Head of caudate nucleus (tissue), 42 donors: ENCODE results near the gene VPS25.
"Not testable (repeated sequence)": the region's sequence is repeated elsewhere in the genome, so short reads cannot be mapped to it uniquely, and the experiment has no call there.

Experiments
- DNase-seq, 42 donors: peaks; one replicate each; pipeline versions ENCODE4 v3.0.0 to v3.0.0-alpha.2; 2020 to 2021; ENCODE audit warnings: mixed read lengths in 7 of 42
- intact Hi-C: fragments of 100-400 bp; cut with DNase I; formaldehyde crosslinking; loops from one replicate; pipeline ENCODE4 v1.15.0; 2022

The VPS25 gene

GRCh38 chr17:42761638-42762037 lies 11.6 kb upstream of the VPS25 start:
- intact Hi-C loops: loop anchor here (5.0 kb wide), 1 partner anchor 39 kb away; no protein-coding TSS in a partner anchor
- DNase-seq: no peak

GRCh38 chr17:42766124-42766523 lies 7.1 kb upstream of the VPS25 start:
- DNase-seq: no peak
- intact Hi-C loops: no loop called here

- intact Hi-C loops: no loop called here
Measured at GRCh38 chr17:42767512-42767911, 5.7 kb upstream of the VPS25 start.

GRCh38 chr17:42768006-42768405 lies 5.2 kb upstream of the VPS25 start:
- intact Hi-C loops, DNase-seq: not testable (repeated sequence)

More at GRCh38 chr17:42767512-42767911, 5.7 kb upstream of the VPS25 start:
- DNase-seq: no peak

- DNase-seq, intact Hi-C loops: not testable (repeated sequence)
Measured at GRCh38 chr17:42769964-42770363, 3.3 kb upstream of the VPS25 start.

GRCh38 chr17:42772945-42773289 lies 332 bp upstream of the VPS25 start:
- no peak for DNase-seq
- intact Hi-C loops: no loop called here

- DNase-seq: no peak
- intact Hi-C loops: no loop called here
Measured at GRCh38 chr17:42774066-42774745, 957 bp downstream of the VPS25 start.

- no peak for DNase-seq
- intact Hi-C loops: no loop called here
Measured at GRCh38 chr17:42775534-42776098, 2.4 kb downstream of the VPS25 start.

- no peak for DNase-seq
- intact Hi-C loops: no loop called here
Measured at GRCh38 chr17:42778570-42778969, 5.3 kb downstream of the VPS25 start.

GRCh38 chr17:42779304-42779935 lies 6.2 kb downstream of the VPS25 start:
- intact Hi-C loops: no loop called here
- no peak for DNase-seq

- intact Hi-C loops: no loop called here
Measured at GRCh38 chr17:42779936-42780850, 6.9 kb downstream of the VPS25 start, which contains the start of gene WNK4. TSS of gene WNK4 (plus strand) at chr17:42780610. CDS start at chr17:42780699, 89 bp downstream.

GRCh38 chr17:42780851-42781638 lies 7.8 kb downstream of the VPS25 start:
- no peak for DNase-seq
- intact Hi-C loops: no loop called here

More at GRCh38 chr17:42779936-42780850, 6.9 kb downstream of the VPS25 start, which contains the start of gene WNK4:
- DNase-seq: no peak

- intact Hi-C loops: no loop called here
Measured at GRCh38 chr17:42781639-42782165, 8.5 kb downstream of the VPS25 start.

GRCh38 chr17:42782166-42783061 lies 9.2 kb downstream of the VPS25 start:
- intact Hi-C loops: no loop called here
- peak in 1 of 42 donors; percentile 19 for DNase-seq

More at GRCh38 chr17:42781639-42782165, 8.5 kb downstream of the VPS25 start:
- DNase-seq: no peak

- DNase-seq: no peak
Measured at GRCh38 chr17:42783062-42783790, 10.0 kb downstream of the VPS25 start.

GRCh38 chr17:42783791-42784138 lies 10.5 kb downstream of the VPS25 start:
- no peak for DNase-seq
- intact Hi-C loops: no loop called here

More at GRCh38 chr17:42783062-42783790, 10.0 kb downstream of the VPS25 start:
- intact Hi-C loops: no loop called here

- intact Hi-C loops: no loop called here
- peak in 1 of 42 donors; percentile 19 for DNase-seq
Measured at GRCh38 chr17:42784409-42784808, 11.2 kb downstream of the VPS25 start.
